Measurements from ENCODE around the gene IQCF6.
A peak's percentile ranks its signal among the peaks of the same experiment; 100 is the strongest.
"Not testable (repeated sequence)": the region's sequence is repeated elsewhere in the genome, so short reads cannot be mapped to it uniquely, and the experiment has no call there.

Gene IQCF6

DNA sequence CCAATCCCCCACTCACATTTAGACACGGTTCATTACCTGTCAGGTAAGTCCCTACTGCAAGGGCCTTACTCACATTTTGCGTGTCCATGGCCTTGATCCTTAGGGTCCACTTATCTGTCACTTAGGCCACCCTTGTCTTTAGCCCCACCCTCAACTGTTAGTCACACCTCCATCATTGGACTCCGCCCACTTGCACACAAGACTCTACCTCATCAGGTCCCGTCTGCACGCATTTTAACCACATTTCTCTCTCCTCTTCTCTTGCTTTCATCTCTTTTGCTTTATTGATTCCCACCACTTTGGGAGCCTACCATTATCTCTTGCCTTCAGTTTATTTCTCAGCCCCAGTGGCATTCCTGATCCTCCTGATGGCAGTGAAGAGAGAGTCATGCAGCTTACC is at the start of gene IQCF6:
Gene IQCF6, minus strand, starts transcription at position 101 of the 400 bp plus-strand sequence. Its CDS starts 13 bp downstream, at position 88.
- DNase-seq, result no peak

DNA sequence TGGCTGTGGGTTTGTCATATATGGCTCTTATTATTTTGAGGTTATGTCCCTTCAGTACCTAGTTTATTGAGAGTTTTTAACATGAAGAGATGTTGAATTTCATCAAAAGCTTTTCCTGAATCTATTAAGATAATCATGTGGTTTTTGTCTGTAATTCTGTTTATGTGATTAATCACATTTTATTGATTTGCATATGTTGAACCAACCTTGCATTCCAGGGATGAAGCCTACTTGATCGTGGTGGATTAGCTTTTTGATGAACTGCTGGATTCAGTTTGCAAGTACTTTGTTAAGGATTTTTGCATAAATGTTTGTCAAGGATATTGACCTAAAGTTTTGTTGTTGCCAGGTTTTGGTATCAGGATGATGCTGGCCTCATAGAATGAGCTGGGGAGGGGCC is 49.3 kb upstream of the IQCF6 start:
- DNase-seq, result no peak

DNA sequence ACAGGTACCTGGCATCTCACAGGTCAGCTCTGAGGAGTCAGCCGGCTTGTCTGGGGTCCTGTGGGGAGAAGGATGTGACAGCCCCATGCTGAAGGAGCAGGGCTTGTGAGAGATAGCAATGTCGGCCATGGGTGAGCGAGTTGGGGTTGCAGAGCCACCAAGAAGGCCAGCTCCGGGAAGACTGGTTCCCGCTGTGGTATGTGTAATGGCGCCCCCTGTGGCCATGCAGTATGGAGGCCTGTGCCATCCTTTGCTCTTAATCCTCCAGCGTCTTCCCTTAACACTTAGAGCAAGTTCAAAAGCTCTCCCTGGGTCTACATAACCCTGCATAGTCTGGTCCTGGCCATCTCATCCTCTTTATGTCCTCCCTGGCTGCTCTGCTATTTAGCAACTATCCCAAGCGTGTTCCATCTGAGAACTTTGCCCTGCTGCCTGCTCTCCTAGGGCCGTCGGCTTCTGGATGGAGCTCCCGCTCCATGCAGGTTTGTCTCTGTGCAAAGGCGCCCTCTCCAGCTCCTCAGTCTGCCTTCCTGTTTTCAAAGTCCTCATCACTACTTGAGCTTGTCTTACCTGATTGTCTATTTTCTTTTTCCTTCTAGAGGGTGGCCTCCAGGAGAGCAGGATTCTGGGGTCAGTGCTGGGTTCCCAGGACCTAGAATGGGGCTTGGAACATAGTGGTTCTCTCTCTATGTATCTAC is 40.8 kb upstream of the IQCF6 start:
- DNase-seq, result no peak

DNA sequence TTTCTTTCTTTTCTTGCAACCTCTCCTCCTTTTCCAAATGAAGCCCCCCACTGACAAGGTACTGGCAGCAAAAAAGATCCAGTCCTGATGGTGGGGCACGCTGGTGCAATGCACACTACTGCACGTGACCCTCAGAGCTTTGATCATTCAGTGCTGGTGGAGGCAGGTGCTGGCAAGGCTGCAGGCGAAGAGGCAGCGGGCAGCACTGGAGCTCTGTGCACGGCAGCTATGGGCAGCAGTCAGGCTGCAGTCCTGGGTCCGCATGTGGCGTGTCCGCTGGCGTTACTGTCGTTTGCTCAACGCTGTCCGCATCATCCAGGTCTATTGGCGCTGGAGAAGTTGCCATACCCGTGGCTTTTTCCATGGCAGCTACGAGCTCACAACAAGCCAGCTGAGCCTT is 40.1 kb upstream of the IQCF6 start:
- no peak for DNase-seq

DNA sequence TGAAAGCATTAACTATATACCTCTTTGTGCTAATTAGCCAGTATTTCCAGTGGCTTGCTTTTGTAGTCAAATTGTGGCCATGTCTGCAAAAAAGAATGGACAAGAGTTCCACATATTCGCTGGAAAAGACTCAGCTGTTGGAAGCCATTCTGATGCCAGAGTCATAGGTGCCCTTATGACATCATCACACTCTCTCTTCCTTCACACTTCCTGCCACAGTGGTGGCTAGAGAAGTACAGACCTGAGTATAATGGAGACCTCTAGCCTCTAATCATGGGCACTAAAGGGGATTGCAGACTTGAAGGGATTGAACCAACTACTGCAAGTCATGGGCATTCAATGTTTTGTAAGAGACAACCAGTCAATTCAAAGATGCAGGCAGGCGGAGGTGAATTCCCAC is 38.3 kb upstream of the IQCF6 start:
- no peak for DNase-seq

DNA sequence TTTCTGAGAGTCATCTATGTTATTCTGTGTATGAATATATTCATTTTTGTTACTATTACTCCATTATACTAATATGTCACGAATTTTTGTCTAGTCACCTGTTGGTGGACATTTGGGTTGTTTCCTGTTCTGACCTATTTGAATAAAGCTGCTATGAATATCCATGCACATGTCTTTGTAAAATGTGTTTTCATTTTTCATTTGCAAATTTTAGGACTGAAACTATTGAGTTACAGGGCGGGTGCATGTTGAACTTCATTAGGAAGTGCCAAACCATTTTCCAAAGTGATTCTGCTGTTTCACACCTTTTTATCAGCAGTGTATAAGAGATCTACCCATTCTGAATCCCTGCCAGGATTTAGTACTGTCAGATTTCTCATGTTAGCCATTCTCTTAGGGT is 37.7 kb upstream of the IQCF6 start:
- DNase-seq, result no peak

DNA sequence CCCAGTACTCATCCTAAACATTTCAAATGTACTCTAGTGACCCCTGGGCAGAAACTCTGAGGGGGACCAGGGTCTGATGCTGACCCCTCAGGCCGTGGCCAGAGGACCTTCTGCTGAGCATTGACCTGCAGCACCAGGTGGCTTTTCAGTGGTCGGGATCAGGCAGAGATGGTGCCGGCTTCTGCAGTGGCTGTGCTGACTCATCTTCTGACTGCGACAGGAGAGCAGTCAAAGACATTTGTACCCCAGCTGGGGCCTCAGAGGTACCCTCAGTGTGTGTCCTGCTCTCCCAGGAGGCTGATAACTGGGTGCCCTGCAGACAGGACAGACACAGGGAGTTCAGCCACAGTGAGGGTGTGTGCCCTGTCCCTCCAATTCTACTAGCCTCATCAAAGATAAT is 36.6 kb upstream of the IQCF6 start:
- no peak for DNase-seq

DNA sequence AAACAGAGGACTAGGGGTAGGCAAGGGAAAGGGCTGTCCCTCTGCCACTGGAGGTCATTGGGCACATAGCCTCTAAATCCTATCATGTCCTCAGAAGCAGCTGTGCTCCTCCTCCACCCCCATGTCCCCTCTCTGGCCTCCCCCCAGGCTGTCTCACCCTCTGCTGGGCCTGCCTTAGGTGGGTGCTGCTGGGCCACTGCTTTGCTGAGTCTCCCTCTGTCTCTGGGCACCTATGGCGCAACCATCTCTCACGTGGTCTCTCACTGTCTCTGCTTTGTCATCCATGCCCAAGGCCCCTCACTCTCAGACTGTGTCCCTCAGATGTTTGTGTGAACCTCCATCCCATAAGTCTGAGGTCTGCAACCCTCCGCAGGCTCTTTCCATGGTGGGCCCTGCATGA is 35.0 kb upstream of the IQCF6 start:
- no peak for DNase-seq

DNA sequence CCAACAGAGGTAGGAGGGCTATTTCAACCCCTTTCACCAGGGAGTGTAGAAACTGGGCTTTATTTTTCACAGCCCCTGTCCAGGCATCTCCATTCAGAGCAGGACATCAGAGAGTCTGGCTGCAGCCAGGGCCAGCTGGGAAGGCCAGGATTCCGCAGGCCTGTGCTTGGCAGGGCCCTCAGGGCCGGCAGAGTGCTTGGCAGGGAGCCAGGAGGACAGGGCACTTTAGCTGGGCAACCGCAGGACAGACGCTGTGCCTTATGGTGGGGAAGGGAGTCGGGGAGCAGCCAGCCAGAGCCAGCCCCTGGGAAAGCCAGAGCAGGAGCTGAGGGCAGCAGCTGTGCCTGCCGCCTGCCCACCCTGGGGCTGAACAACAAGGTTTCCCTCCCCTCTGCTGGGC is 34.5 kb upstream of the IQCF6 start:
- DNase-seq, result peak in 46 of 56 donors; percentile 2 to 79 (median 40)

DNA sequence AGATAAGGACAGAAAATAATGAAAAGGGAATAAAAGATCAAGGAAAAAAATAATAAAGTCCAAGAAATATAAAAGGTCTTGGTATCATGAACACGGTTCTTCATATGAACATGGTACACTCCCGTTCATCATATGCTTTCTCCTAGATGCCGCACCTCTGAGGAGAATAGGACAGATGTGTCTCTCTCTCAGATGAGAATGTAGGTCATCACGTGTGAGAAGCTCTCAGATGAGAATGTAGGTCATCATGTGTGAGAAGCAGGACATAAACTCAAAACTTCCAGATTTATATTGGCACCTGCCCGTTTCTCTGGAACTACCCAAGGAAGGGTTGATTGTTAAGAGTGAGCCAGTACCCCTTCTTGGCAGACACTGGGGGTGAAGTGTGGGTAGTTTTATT is 29.9 kb upstream of the IQCF6 start:
- no peak for DNase-seq

DNA sequence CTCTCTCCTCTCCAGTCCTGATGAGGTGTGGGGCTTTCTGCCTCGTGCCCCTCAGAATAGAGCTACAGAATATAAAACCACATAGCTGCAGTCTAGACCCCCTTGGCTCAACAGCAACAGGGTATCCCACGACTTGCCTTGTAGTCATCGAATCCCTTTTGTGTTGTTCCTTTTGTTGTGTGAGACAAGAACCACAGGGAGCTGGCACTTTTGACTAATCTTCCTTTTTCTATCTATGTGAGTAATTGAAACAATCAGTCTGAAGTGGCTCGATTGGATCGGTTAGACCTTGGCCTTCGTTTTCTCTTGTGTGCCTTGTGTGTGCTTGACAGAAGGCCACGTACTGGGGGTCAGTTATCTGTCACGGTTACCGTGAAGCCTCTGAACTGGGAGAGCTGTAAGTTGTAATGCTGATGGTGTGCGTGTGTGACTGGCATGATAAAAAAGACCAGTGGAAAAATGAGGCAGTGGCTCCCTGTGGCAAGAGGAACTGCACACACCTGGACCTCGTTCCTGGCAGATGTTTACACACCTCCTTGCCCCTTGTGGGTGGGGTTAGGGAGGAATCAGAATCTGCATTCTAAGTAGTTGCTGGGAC is 23.2 kb upstream of the IQCF6 start:
- no peak for DNase-seq

DNA sequence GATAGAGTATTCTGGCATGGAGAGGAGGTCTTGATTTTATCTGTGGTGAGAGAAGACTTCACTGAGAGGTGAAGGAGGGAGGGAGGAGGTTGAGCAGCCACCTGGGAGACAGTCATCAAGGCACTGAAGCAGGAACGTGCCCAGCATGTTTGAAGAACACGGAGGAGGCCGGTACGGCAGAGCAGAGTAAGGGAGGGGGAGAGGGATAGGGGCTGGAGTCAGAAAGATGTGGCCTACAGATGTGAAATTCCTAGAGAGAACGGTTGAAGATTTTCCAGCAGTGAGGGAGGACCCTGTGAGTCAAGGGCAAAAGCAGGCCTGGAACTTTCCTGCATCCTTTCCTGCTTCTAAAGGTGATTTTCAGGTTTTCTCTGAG is 21.7 kb upstream of the IQCF6 start:
- no peak for DNase-seq

DNA sequence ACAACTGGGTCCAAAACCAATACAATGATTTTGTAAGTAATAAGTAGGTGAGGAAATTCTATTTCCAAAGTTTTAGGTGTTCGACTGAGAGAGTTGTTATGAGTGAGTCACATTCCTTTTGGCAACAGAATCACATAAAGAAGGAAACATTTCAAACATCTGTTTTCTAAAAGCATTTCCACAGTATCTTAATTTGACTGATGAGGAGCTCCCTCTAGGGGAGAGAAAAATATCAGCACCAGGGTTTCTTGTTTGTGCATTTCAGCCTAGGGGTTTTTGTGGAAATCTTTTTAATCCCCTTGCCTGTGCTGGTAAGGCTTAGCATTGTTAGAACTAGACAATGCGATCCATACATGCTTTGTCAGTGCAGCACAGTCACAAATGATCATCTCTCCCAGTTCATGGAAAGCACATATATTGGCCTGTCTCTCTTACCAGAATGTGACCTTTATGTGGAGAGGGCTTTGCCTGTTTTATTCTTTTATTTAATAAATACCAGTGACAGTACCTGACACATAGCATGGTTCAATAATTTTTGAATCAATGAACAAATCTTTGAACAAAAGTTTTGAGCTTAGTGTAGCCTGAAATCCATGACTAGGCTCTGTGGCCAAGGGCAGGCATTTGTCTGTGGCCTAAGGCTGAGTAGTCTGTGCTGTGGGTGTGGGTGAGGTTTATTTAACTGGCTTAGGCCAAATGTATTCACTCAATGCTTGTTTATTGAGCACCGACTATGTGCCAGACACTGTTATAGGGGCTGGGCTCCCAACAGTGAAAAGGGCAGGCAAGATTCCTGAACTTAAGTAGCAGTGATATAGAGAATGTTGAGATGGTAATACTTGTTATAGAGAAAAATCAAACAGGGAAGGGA is 21.1 kb upstream of the IQCF6 start:
- DNase-seq, result peak in 1 of 56 donors; percentile 20

DNA sequence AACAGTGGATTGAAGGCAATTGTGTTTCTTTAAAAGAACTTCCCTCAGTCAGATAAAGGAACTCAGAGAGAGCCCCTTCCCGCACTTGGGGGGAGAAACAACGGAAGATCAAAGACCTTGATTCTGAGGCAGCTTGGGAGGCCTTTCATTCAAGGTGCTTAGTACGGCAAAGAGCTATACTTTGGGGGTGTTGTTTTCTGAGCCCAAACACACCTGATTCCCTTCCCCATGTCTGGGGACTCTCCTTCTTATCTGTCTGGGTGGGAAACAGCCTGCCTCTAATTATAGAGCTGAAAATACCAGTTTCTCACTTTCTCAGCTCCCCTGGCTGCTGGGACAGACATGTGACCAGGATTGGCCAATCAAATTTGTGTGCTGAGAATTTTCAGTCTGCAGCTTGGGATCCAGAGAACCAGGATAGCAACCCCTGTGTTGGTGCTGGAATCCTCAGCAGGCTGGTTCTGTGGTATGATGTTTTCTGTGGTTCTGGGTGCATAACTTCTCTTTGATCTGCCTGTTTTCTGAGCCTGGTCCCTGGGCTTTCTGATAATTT is 19.4 kb upstream of the IQCF6 start:
- DNase-seq, result peak in 4 of 56 donors; percentile 0 to 6 (median 2)

DNA sequence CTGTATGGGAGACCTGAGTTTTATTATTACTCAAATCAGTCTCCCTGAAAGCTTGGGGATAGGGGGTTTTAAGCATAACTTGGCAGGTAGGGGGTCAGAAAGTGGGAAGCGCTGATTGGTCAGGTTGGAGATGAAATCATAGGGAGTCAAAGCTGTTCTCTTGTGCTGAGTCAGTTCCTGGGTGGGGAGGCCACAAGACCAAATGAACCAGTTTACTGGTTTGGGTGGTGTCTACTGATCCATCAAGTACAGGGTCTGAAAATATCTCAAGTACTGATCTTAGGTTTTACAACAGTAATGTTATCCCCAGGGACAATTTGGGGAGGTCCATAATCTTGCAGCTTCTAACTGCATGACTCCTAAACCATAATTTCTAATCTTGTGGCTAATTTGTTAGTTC is 17.8 kb upstream of the IQCF6 start:
- DNase-seq, result no peak

DNA sequence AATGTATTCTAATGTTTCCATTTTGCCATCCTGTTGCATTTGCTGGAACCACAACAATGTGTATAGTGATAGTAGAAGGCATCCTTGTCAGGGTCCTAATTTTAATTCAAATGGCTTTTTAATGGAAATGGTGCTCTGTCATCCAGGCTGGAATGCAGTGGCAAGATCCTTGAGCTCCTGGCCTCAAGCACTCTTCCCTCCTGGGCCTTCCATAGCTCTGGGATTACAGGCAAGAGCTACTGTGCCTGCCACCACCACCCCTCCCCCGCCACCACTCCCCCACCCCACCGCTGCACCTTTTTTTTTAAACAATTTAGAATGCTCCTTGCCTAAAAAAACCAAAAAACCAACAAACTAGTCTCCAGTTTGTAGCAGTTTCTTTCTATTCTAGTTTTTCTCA is 15.2 kb upstream of the IQCF6 start:
- DNase-seq, result no peak

DNA sequence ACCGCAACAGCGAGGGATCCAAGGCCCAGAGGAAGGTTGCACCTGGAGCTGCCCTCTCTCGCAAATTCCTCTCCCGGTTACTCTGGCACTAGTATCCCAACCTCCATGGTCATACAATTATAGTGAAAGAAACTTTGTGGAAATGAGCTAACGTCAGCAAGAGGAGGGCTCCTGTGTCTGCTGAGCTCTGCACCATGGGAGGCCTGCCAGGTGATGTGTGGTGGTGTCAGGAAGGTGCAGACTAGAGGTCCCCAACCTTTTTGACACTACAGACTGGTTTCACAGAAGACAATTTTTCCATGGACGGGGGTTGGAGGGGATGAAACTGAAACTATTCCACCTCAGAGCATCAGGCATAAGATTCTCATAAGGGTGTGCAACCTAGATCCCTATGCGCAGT is 13.2 kb upstream of the IQCF6 start:
- no peak for DNase-seq

DNA sequence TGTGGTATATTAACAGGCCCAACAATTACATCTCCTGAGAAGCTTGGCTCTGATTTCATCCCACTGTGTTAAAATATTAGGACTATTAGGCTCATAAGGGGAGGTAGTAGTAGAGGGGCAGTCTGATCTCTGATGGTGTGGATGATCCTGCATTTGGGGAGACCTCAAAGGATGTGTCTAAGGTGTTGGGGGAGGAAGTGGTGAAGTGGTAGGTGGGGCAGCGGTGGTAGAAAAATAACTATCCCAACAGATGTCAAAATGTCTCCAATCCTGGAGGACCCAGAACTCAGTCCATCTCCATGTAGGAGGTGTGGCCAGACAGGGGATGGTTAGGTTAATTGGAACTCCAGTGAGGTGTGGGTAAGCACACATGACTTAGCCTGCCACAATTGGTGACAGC is 10.4 kb upstream of the IQCF6 start:
- DNase-seq, result no peak

DNA sequence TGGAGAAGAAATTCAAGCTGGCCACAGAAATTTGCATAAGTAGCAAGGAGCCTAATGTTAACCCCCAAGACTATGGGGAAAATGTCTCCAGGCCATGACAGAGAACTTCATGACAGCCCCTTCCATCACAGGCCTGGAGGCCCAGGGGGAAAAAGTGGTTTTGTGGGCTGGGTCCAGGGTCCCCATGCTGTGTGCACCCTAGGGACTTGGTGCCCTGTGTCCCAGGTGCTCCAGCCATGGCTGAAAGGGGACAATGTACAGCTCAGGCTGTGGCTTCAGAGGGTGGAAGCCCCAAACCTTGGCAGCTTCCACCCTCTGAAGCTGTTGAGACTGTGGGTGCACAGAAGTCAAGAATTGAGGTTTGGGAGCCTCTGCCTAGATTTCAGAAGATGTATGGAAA is 8.5 kb upstream of the IQCF6 start:
- DNase-seq, result not testable (repeated sequence)

DNA sequence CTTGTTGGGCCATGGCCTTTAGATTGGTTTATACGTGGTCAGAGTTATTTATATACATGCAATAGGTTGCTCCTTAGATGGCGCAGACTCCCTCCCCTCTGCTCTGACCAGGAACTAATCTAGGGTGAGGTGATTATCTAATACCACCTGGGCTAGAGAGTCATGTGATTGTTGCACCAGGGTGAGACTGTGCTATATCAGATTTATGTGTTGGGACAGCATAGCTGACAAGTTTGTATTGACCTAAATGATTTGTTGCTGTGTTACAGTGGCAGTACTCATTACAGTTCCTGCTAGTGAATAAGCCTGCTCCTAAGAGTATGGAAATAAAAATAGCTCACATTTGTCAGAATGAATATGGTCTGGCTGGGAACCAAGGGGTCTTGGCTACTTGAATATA is 7.2 kb upstream of the IQCF6 start:
- DNase-seq, result no peak

DNA sequence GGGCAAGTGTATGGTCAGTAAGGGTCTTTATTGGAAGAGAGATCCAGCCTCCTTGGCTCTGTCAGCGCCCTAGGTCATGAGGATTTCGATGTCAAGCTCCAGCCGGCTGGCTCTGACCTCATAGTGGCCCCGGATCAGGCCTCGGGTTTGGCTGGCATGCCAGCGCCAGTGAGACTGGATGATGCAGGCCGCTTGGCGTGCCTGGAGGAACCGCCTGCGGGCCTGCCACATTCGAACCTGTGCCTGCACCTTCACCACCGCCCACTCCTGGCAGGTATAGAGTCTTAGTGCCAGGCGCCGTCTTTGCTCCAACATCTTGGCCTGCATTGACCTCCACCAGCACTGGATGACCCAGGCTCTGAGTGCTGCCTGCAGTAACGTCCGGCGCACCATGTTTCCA is 483 bp downstream of the IQCF6 start:
- no peak for DNase-seq

DNA sequence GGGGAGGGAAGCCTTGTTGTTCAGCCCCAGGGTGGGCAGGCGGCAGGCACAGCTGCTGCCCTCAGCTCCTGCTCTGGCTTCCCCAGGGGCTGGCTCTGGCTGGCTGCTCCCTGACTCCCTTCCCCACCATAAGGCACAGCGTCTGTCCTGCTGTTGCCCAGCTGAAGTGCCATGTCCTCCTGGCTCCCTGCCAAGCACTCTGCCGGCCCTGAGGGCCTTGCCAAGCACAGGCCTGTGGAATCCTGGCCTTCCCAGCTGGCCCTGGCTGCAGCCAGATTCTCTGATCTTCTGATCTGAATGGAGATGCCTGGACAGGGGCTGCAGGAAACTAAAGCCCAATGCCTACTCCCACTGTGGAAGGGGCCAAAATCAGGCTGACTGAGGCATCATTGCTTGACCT is 1.1 kb downstream of the IQCF6 start:
- peak in 35 of 56 donors; percentile 1 to 62 (median 24) for DNase-seq
